Spleen (tissue), 7 donors: ENCODE data around the gene PARD3.

ENCODE experiments used
- CTCF ChIP-seq, 11 experiments: fragments of 200-600 bp in 7 of 11; fragments of 450-650 bp in 4 of 11; sonication (generic) in 4 of 11; IDR thresholded peaks in 8 of 11; conservative IDR thresholded peaks in 3 of 11; 1 replicate in 7 of 11; 2 replicates in 4 of 11; pipeline versions ENCODE4 v1.4.0 to v1.8.0; 2016 to 2021; ENCODE audit warnings: antibody characterized with exemption in 11 of 11, inconsistent platforms in 4 of 11, mild to moderate bottlenecking in 1 of 11
- POLR2A ChIP-seq, 3 donors: fragments of 450-650 bp; IDR thresholded peaks; one replicate each; pipeline ENCODE4 v1.5.1; 2017; ENCODE audit warnings: antibody characterized with exemption in 3 of 3, mild to moderate bottlenecking in 1 of 3
- POLR2AphosphoS5 ChIP-seq, 3 donors: sonication (generic); formaldehyde crosslinking; IDR thresholded peaks; one replicate each; pipeline ENCODE4 v1.5.1; 2017; ENCODE audit warnings: antibody characterized with exemption in 3 of 3
- donor health status: DM: no; HTN: no; CAD: no; lungs with moderate emphysema.
- donor health status: DM: no; HTN: no; CAD: no.
- donor health status: DM: no; HTN: no; CAD: no.

- TF ChIP-seq CTCF (IDR thresholded peaks at IDR 0.05 in 8 of 11, conservative IDR thresholded peaks at IDR 0.05 in 3 of 11) (no peak), POLR2AphosphoS5 (IDR thresholded peaks at IDR 0.05) (no peak), POLR2A (IDR thresholded peaks at IDR 0.05) (no peak)
Measured at GRCh38 chr10:34433241-34434076, 381.6 kb downstream of the PARD3 start.
